HCT116 (cell line): Measurements from ENCODE around the gene CDHR1. TPM values are rescaled to one million over a fixed set of nuclear protein-coding genes. Genes with fewer than 3 reads are reported as not detected.

Experiments used
- ATAC-seq: fragments of 200-7000 bp; cut with Tn5 transposase; 2 replicates; pipeline ENCODE4 v1.9.1; 2020; ENCODE audit warnings: mild to moderate bottlenecking, moderate library complexity
- BruUV-seq: library from RNA; stranded (reverse); fragments of 400-500 nt; replicated peaks from 2 replicates; lab custom pipeline; 2021; lab: Mats Ljungman, UMichigan
- CTCF ChIA-PET: fragments of 300-600 bp; sonication (Branson Sonifier 250); formaldehyde crosslinking; loops from one replicate; lab custom pipeline; 2021; ENCODE audit warnings: antibody characterized with exemption; lab: Charles Lee
- POLR2A ChIA-PET: fragments of 300-600, 350-600 bp; sonication (Branson Sonifier 250); formaldehyde crosslinking; loops from one replicate; lab custom pipeline; 2021; ENCODE audit warnings: antibody characterized with exemption; lab: Charles Lee
- RAD21 ChIA-PET, 2 experiments: fragments of 300-600 bp; sonication (Branson Sonifier 250); formaldehyde crosslinking; loops; one replicate each; lab custom pipeline; 2023; ENCODE audit warnings: low total read pairs in 2 of 2; ENCODE audit not compliant: uncharacterized antibody in 2 of 2, unreplicated experiment in 2 of 2, low non-redundant PET in 1 of 2; lab: Charles Lee
- DNase-seq: peaks from one replicate; pipeline ENCODE4 v3.0.0-alpha.2; 2010; ENCODE audit warnings: low read depth, low spot score
- H2AFZ ChIP-seq: fragments of 200-600 bp; shearing (Covaris generic), sonication (generic); 2 replicates; pipeline ENCODE4 v1.6.1; 2017; ENCODE audit warnings: low read depth, mixed run types, mixed read lengths, antibody characterized with exemption, low read length; ENCODE audit not compliant: poor library complexity, severe bottlenecking
- H3K27ac ChIP-seq: 2 replicates; pipeline ENCODE4 v1.5.1; 2012; ENCODE audit warnings: low read depth, low read length
- H3K27me3 ChIP-seq: fragments of 200-600 bp; sonication (generic); 2 replicates; pipeline ENCODE4 v1.6.1; 2016; ENCODE audit warnings: mixed run types, low read length, mixed read lengths; ENCODE audit not compliant: insufficient read depth
- H3K36me3 ChIP-seq, 2 experiments: fragments of 200-500 bp in 1 of 2; fragments of 200-600 bp in 1 of 2; sonication (Bioruptor generic) in 1 of 2; sonication (generic) in 1 of 2; 2 replicates each; pipeline versions ENCODE4 v1.5.1 to v1.6.1; 2014 to 2016; ENCODE audit warnings: low read length in 2 of 2, inconsistent platforms in 1 of 2, mixed read lengths in 1 of 2, mixed run types in 1 of 2; ENCODE audit not compliant: insufficient read depth in 2 of 2, control insufficient read depth in 1 of 2
- H3K4me1 ChIP-seq, 2 experiments: fragments of 200-600 bp in 1 of 2; sonication (generic) in 1 of 2; 2 replicates each; pipeline versions ENCODE4 v1.5.1 to v1.6.1; 2012 to 2017; ENCODE audit warnings: low read length in 2 of 2, inconsistent platforms in 1 of 2, mild to moderate bottlenecking in 1 of 2, mixed read lengths in 1 of 2, mixed run types in 1 of 2, moderate library complexity in 1 of 2; ENCODE audit not compliant: insufficient read depth in 2 of 2, control insufficient read depth in 1 of 2
- H3K4me2 ChIP-seq: fragments of 200-600 bp; sonication (generic); 2 replicates; pipeline ENCODE4 v1.6.1; 2017; ENCODE audit warnings: mixed run types, low read length, mixed read lengths
- H3K4me3 ChIP-seq, 2 experiments: fragments of 200-600 bp in 1 of 2; sonication (generic) in 1 of 2; replicated peaks in 1 of 2; 2 replicates each; pipeline ENCODE4 v1.5.1; 2011 to 2016; ENCODE audit warnings: low read length in 2 of 2, control low read depth in 1 of 2, low read depth in 1 of 2, mild to moderate bottlenecking in 1 of 2, mixed read lengths in 1 of 2, mixed run types in 1 of 2
- H3K79me2 ChIP-seq: fragments of 200-600 bp; sonication (generic); 2 replicates; pipeline ENCODE4 v1.6.1; 2017; ENCODE audit warnings: mild to moderate bottlenecking, mixed run types, low read length, moderate library complexity, mixed read lengths; ENCODE audit not compliant: insufficient read depth
- H3K9ac ChIP-seq: fragments of 200-600 bp; sonication (generic); 2 replicates; pipeline ENCODE4 v1.6.1; 2016; ENCODE audit warnings: low read length, mixed read lengths
- H3K9me2 ChIP-seq: fragments of 200-600 bp; sonication (generic), shearing (Covaris generic); 2 replicates; pipeline ENCODE4 v1.6.1; 2017; ENCODE audit warnings: mixed run types, mild to moderate bottlenecking, moderate library complexity; ENCODE audit not compliant: insufficient read depth
- H3K9me3 ChIP-seq, 2 experiments: fragments of 200-500 bp in 1 of 2; fragments of 200-600 bp in 1 of 2; sonication (Bioruptor generic) in 1 of 2; sonication (generic) in 1 of 2; 2 replicates each; pipeline ENCODE4 v1.6.1; 2014 to 2017; ENCODE audit warnings: low read length in 2 of 2, mixed read lengths in 2 of 2, inconsistent platforms in 1 of 2, low read depth in 1 of 2, mild to moderate bottlenecking in 1 of 2, mixed run types in 1 of 2, moderate library complexity in 1 of 2; ENCODE audit not compliant: control insufficient read depth in 1 of 2, insufficient read depth in 1 of 2
- H4K20me1 ChIP-seq: fragments of 200-600 bp; sonication (generic), shearing (Covaris generic); 2 replicates; pipeline ENCODE4 v1.6.1; 2017; ENCODE audit warnings: mixed run types, mild to moderate bottlenecking, moderate library complexity; ENCODE audit not compliant: insufficient read depth
- CEBPB ChIP-seq: IDR thresholded peaks from 2 replicates; pipeline ENCODE4 v1.6.1; 2012; ENCODE audit warnings: low read depth
- EGR1 ChIP-seq: IDR thresholded peaks from 2 replicates; pipeline ENCODE4 v1.6.1; 2012; ENCODE audit warnings: low read depth
- ELF1 ChIP-seq: IDR thresholded peaks from 2 replicates; pipeline ENCODE4 v1.6.1; 2012; ENCODE audit warnings: low read depth, borderline replicate concordance
- EZH2 ChIP-seq: fragments of 200-600 bp; sonication (generic); IDR thresholded peaks from 2 replicates; pipeline ENCODE4 v1.6.1; 2017; ENCODE audit warnings: antibody characterized with exemption, mixed run types
- EZH2phosphoT487 ChIP-seq: fragments of 200-600 bp; IDR thresholded peaks from 2 replicates; pipeline ENCODE4 v1.6.1; 2018; ENCODE audit warnings: antibody characterized with exemption, borderline replicate concordance
- FOSL1 ChIP-seq: IDR thresholded peaks from 2 replicates; pipeline ENCODE4 v1.6.1; 2012; ENCODE audit warnings: low read depth
- JUND ChIP-seq: IDR thresholded peaks from 2 replicates; pipeline ENCODE4 v1.6.1; 2012
- POLR2AphosphoS5 ChIP-seq: IDR thresholded peaks from 2 replicates; pipeline ENCODE4 v1.6.1; 2011; ENCODE audit warnings: mild to moderate bottlenecking, low read depth, low read length, moderate library complexity
- RAD21 ChIP-seq: IDR thresholded peaks from 2 replicates; pipeline ENCODE4 v1.6.1; 2012; ENCODE audit warnings: low read depth, mild to moderate bottlenecking
- SIN3A ChIP-seq: IDR thresholded peaks from 2 replicates; pipeline ENCODE4 v1.6.1; 2012; ENCODE audit warnings: low read depth
- SP1 ChIP-seq: IDR thresholded peaks from 2 replicates; pipeline ENCODE4 v1.6.1; 2012; ENCODE audit warnings: low read depth
- TCF7L2 ChIP-seq: IDR thresholded peaks from 2 replicates; pipeline ENCODE4 v1.7.0; 2011; ENCODE audit warnings: borderline replicate concordance, inconsistent platforms; ENCODE audit not compliant: insufficient read depth, insufficient read length; ENCODE audit errors: extremely low read depth
- YY1 ChIP-seq: IDR thresholded peaks from 2 replicates; pipeline ENCODE4 v1.6.1; 2011; ENCODE audit warnings: low read length, low read depth, moderate library complexity, mild to moderate bottlenecking; ENCODE audit not compliant: insufficient replicate concordance; ENCODE audit errors: extremely low read depth
- ZNF274 ChIP-seq: fragments of 200-500 bp; sonication (Bioruptor generic); IDR thresholded peaks from 2 replicates; pipeline ENCODE4 v1.6.1; 2014; ENCODE audit warnings: mild to moderate bottlenecking, low read depth, low read length, inconsistent platforms
- intact Hi-C: fragments of 100-400 bp; cut with micrococcal nuclease; formaldehyde crosslinking; loops from 2 replicates; pipeline ENCODE4 v1.10.0; 2022
- total RNA-seq: library from RNA; stranded (reverse); gene quantifications from one replicate; pipeline ENCODE4 v1.2.1, GENCODE V29; 2021; ENCODE audit not compliant: unreplicated experiment
- TF ChIP-seq, protein P1 (sequence below): IDR thresholded peaks from 2 replicates; pipeline ENCODE4 v1.6.1; 2012
- TF ChIP-seq, protein P2 (sequence below), 3 experiments: fragments of 200-600 bp in 1 of 3; sonication (generic) in 1 of 3; IDR thresholded peaks in 2 of 3; conservative IDR thresholded peaks in 1 of 3; 2 replicates each; pipeline ENCODE4 v1.5.1; 2012 to 2017; ENCODE audit warnings: low read depth in 2 of 3, low read length in 2 of 3, antibody characterized with exemption in 1 of 3, borderline replicate concordance in 1 of 3, control low read depth in 1 of 3, mild to moderate bottlenecking in 1 of 3, mixed read lengths in 1 of 3, mixed run types in 1 of 3, moderate library complexity in 1 of 3; ENCODE audit not compliant: insufficient read depth in 1 of 3
- TF ChIP-seq, protein P3 (sequence below): IDR thresholded peaks from 2 replicates; pipeline ENCODE4 v1.6.1; 2012
- TF ChIP-seq, protein P4 (sequence below): IDR thresholded peaks from 2 replicates; pipeline ENCODE4 v1.6.1; 2011; ENCODE audit warnings: mild to moderate bottlenecking, low read length, moderate library complexity; ENCODE audit not compliant: insufficient replicate concordance; ENCODE audit errors: extremely low read depth

CDHR1 gene
- total RNA-seq, 1 experiment from 2014 or later = not detected

DNA sequence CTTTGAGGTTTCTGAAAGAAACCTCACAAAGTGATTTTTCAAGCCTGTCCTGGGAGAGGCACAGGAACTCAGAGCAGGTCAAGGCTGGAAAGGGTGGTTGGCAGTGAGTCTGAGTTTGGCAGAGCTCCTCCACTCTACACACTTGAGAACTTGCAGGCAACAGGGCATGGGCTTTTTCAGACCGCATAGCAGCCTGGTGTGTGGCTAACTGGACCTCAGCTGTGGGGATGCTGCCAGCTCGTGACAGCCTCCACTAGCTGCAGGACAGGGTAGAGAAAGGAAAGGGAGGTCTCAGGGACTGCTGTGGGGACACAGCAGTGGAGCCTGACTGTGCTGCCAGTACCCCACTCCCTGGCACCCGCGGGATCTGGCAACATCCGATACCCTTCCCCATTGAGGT is 2.6 kb downstream of the CDHR1 start:
- Histone ChIP-seq H3K9me2 (no peaks in the 10 kb centered on the region), H3K9ac (no peak overlapping the region), H3K36me3 (no peaks in the 10 kb centered on the region), H2AFZ (no peak overlapping the region), H3K4me3 (no peak overlapping the region), H3K9me3 (no peaks in the 10 kb centered on the region), H3K27me3 (peaks cover 19% of the 10 kb centered on the region), H3K27ac (no peak overlapping the region), H3K4me1 (no peaks in the 10 kb centered on the region), H4K20me1 (no peaks in the 10 kb centered on the region), H3K4me2 (no peak overlapping the region), H3K79me2 (no peaks in the 10 kb centered on the region)
- no TSS peak for BruUV-seq
- RAD21 ChIA-PET = no interaction called here
- CTCF ChIA-PET = no interaction called here
- POLR2A ChIA-PET = no interaction called here
- TF ChIP-seq TCF7L2 (no peak), CEBPB (no peak), JUND (no peak), YY1 (no peak)
- no peak for ATAC-seq
- intact Hi-C loops = no loop called here
- DNase-seq = no peak

DNA sequence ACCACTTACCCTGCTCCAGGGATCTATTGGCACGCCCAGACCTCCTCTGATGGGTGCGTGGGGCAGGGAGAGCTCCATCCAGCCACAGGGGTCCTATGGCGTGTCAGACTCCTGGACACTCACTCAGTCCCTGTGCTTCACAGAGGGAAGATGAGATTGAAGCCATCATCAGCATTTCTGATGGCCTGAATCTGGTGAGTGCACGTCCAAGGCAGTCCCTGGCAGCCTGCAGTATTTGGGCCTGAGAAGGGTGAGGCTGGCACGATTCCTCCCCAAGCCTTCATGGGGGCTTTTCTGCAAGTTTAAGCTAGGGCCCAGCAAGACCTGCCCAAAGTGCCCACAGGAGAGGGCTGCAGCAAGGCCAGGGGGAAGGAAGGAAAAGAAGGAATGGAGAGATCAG is 3.3 kb downstream of the CDHR1 start:
- ChIA-PET RAD21 (no interaction called here), CTCF (no interaction called here), POLR2A (no interaction called here)
- Histone ChIP-seq H3K9me3 (no peaks in the 10 kb centered on the region), H3K9me2 (no peaks in the 10 kb centered on the region), H3K4me3 (no peak overlapping the region), H3K4me2 (no peak overlapping the region), H2AFZ (no peak overlapping the region), H3K4me1 (no peaks in the 10 kb centered on the region), H3K27ac (no peak overlapping the region), H3K9ac (no peak overlapping the region), H3K36me3 (no peaks in the 10 kb centered on the region), H4K20me1 (no peaks in the 10 kb centered on the region), H3K27me3 (peaks cover 19% of the 10 kb centered on the region), H3K79me2 (no peaks in the 10 kb centered on the region)
- intact Hi-C loops = no loop called here
- BruUV-seq = no TSS peak
- no peak for DNase-seq
- ATAC-seq = no peak
- TF ChIP-seq FOSL1 (no peak), YY1 (no peak), POLR2AphosphoS5 (no peak), EGR1 (no peak), EZH2phosphoT487 (no peak), ELF1 (no peak), EZH2 (no peak), RAD21 (no peak), ZNF274 (no peak), SIN3A (no peak), SP1 (no peak)
- TF ChIP-seq, protein P1, sequence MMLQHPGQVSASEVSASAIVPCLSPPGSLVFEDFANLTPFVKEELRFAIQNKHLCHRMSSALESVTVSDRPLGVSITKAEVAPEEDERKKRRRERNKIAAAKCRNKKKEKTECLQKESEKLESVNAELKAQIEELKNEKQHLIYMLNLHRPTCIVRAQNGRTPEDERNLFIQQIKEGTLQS = no peak
- TF ChIP-seq, protein P2, sequence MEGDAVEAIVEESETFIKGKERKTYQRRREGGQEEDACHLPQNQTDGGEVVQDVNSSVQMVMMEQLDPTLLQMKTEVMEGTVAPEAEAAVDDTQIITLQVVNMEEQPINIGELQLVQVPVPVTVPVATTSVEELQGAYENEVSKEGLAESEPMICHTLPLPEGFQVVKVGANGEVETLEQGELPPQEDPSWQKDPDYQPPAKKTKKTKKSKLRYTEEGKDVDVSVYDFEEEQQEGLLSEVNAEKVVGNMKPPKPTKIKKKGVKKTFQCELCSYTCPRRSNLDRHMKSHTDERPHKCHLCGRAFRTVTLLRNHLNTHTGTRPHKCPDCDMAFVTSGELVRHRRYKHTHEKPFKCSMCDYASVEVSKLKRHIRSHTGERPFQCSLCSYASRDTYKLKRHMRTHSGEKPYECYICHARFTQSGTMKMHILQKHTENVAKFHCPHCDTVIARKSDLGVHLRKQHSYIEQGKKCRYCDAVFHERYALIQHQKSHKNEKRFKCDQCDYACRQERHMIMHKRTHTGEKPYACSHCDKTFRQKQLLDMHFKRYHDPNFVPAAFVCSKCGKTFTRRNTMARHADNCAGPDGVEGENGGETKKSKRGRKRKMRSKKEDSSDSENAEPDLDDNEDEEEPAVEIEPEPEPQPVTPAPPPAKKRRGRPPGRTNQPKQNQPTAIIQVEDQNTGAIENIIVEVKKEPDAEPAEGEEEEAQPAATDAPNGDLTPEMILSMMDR (IDR thresholded peaks at IDR 0.05 in 2 of 3, conservative IDR thresholded peaks at IDR 0.05 in 1 of 3; ENCODE audit: borderline replicate concordance in 1 of 3, insufficient read depth in 1 of 3, low read depth in 2 of 3, low read length in 2 of 3) = no peak
- TF ChIP-seq, protein P3, sequence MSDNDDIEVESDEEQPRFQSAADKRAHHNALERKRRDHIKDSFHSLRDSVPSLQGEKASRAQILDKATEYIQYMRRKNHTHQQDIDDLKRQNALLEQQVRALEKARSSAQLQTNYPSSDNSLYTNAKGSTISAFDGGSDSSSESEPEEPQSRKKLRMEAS = no peak
- TF ChIP-seq, protein P4, sequence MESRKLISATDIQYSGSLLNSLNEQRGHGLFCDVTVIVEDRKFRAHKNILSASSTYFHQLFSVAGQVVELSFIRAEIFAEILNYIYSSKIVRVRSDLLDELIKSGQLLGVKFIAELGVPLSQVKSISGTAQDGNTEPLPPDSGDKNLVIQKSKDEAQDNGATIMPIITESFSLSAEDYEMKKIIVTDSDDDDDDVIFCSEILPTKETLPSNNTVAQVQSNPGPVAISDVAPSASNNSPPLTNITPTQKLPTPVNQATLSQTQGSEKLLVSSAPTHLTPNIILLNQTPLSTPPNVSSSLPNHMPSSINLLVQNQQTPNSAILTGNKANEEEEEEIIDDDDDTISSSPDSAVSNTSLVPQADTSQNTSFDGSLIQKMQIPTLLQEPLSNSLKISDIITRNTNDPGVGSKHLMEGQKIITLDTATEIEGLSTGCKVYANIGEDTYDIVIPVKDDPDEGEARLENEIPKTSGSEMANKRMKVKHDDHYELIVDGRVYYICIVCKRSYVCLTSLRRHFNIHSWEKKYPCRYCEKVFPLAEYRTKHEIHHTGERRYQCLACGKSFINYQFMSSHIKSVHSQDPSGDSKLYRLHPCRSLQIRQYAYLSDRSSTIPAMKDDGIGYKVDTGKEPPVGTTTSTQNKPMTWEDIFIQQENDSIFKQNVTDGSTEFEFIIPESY = no peak
